Myocyte (in vitro differentiated cells): ENCODE measurements around the gene KCNG2. TPM values are rescaled to one million over a fixed set of nuclear protein-coding genes. Genes with fewer than 3 reads are reported as not detected.

Experiments used
- DNase-seq: peaks from one replicate; pipeline ENCODE4 v3.0.0-alpha.2; 2012; ENCODE audit warnings: low read depth
- total RNA-seq: library from RNA; depleted of rRNA; stranded (reverse); fragments of >200 nt; gene quantifications from 2 replicates; pipeline ENCODE4 v1.2.3, GENCODE V29; 2014

The KCNG2 gene
- total RNA-seq, 1 donor from 2014 or later = 0.08 TPM

DNA sequence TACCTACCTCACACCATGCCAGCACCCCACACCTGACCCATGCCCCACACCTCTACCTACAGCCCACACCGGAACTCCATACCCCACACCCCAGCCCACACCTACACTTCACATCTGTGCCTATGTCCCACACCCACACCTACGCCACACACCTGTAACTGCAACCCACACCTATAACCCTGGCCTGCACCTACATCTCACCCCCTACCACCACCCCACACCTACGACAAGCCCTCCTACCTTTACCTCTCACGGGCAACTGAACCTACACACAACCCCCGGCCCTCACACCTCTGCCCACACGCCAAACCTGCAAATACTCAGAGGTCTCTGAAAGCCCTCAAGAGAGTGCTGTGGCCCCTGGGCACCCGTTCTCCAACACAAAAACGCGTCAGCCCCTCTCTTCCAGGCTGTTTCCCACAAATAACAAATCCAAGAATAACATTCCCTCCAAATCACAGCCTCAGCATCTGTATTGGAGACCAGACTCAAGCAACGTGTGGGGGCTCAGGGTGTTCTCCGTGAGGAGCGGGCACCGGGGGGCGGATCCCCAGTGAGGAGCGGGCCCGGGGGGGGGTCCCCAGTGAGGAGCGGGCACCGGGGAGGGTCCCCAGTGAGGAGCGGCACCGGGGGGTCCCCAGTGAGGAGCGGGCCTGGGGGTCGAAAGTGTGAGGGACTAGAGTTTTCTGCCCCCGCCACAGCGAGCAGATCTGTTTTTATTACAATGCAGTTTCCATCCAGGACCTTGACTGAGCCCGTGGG is 120.3 kb downstream of the KCNG2 start:
- no peak for DNase-seq

GRCh38 chr18:79918615-79919011 is 120.9 kb downstream of the KCNG2 start:
- no peak for DNase-seq

DNA sequence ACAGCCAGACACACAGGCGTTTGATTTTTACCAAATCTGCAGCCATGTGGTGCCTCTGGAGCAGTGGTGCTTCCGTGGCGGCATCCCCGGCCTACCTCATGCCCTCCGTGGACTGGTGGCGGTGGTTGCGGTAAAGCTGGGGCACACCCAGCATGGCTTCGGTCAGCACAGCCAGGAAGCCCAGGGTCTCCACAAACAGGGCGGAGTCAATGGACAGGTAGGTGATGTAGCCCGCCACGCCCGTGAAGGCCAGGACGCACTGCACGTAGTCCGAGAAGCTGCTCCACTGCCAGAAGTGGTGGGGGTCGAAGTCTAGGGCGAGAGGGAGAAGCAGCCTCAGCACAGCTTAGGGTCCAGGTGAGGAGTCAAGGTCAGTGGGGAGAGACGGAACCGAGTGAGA is 121.4 kb downstream of the KCNG2 start:
- no peak for DNase-seq

DNA sequence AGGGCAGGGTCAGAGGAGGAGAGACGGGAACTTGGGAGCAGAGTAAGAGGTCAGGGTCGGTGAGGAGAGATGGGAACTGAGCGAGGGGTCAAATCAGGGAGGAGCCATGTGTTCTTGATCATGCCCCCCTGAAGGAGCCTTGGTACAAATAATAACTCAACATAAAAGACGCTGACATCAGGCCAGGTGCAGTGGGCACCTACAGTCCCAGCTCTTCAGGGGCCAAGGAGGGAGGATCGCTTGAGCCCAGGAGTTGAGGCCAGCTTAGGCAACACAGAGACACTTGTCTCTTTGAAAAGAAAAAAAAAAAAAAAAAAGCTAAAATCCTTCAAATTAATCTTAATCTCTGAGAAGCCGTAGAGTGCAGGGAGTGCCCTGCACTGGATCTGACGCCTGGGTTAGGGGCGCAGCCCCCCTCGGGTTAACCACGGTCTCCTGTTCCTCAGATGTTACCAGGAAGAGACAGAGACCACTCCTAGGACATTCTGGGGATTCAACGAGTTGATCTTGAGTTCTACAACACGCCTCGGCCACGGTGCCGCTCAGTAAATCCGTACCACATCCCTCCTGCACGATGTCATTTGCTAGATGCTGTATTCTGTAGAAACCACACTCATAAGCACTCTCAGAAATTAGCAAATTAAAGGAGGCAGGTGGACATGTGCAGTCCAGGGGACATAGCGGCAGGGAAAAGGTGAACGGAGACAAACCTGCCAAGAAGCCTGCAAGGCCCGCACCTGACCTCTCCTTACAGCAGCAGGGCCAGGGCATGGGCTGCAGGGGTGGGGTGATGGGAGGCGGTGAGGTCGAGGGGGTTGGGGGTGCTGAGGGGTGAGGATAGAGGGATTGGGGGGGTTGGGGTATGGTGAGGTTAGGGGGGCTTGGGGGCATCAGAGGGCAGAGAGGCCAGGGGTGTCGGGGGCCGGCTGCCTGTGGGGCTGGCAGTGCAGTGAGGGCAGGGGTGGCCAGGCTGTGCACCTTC is 124.5 kb downstream of the KCNG2 start:
- no peak for DNase-seq

DNA sequence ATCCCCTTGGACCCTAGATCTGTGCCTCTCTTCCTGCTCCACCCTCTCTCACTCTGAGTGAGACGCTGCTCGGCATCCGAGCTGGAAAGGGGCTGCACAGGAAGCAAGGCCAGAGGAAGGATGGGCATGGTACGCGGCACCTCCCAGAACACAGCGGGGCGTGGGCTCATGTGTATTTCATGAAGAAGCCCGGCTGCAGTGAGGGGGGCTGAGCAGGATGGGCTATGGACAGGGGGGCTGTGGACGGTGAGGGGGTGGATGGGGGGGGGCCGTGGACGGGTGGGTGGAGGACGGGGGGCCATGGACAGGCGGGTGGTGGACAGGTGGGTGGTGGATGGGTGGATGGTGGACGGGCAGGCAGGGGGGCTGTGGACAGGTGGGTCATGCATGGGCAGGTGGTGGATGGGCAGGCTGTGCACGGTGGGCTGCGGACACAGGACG is 125.3 kb downstream of the KCNG2 start:
- no peak for DNase-seq

GRCh38 chr18:79923896-79924585 is 126.3 kb downstream of the KCNG2 start:
- no peak for DNase-seq

GRCh38 chr18:79924814-79925731 is 127.3 kb downstream of the KCNG2 start:
- DNase-seq = peak; percentile 94

- no peak for DNase-seq
Measured at GRCh38 chr18:79926306-79926705, 128.6 kb downstream of the KCNG2 start.

GRCh38 chr18:79926715-79927606 is 129.2 kb downstream of the KCNG2 start:
- DNase-seq = no peak

- DNase-seq = peak; percentile 40
Measured at GRCh38 chr18:79927607-79928562, 130.1 kb downstream of the KCNG2 start.

DNA sequence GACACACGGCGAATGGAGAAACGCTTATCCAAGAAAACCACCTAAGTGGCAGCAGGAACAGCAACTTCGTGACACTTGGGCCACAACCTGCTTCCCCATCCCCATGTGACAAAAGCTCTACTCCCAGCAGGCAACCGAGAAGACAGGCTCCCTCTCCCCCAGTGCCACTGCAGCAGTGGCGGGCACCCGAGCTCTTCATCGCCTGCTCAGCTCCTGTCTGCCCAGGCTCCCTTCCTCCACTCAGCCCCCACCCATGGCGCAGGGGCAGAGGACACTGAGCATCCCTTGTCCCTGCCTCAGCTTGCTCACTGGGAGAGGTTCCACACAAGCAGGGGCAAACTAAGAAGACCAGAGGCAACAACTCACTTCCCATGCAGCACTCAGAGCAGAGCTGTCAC is 130.8 kb downstream of the KCNG2 start:
- DNase-seq = no peak

GRCh38 chr18:79930020-79930642 is 132.4 kb downstream of the KCNG2 start:
- DNase-seq = peak; percentile 23

DNA sequence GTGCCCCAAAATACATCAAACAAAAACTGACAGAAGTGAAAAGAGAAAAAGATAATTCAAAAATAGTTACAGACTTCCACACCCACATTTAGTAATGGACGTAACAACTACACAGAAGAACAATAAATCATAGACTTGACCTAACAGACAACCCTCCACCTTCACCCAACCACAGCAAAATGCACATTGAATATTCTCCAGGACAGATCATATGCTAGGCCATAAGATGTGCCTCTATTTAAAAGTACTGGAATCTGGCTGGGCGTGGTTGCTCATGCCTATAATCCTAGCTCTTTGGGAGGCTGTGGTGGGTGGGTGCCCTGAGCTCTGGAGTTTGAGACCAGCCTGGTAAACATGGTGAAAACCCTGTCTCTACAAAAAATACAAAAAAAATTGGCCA is 133.7 kb downstream of the KCNG2 start:
- no peak for DNase-seq

DNA sequence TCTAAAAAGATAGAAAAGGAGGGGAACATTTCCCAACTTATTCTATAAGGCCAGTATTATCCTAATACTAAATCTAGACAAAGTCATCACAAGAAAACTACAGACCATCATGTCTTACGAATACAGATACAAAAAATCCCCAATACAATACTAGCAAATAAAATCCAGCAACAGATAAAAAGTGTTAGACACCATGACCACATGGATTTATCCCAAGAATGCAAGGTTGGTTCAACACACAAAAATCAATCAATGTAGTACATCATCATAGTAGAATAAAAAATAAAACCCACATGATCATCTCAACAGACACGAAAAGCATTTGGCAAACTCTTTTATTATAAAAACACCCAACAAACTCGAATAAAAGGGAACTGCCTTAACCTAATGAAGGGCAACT is 135.2 kb downstream of the KCNG2 start:
- no peak for DNase-seq

DNA sequence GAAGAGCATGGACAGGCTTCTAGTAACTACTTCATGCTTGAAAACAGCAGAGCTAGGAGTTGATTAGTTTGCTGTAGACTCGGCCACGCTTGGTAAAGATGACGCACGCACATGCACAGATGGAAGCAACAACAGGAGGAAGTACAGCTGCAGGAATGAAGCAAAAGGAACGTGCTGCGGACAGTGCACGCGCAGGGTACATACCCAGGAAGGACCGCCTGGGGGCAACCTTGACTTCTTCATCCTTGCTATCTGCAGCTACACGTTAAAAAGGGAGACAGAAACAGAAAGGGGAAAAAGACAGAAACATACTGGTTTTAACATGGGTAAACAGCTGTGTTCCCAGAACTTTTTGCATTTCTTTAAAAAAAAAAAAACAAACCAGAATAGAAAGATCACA is 136.0 kb downstream of the KCNG2 start:
- DNase-seq = no peak

DNA sequence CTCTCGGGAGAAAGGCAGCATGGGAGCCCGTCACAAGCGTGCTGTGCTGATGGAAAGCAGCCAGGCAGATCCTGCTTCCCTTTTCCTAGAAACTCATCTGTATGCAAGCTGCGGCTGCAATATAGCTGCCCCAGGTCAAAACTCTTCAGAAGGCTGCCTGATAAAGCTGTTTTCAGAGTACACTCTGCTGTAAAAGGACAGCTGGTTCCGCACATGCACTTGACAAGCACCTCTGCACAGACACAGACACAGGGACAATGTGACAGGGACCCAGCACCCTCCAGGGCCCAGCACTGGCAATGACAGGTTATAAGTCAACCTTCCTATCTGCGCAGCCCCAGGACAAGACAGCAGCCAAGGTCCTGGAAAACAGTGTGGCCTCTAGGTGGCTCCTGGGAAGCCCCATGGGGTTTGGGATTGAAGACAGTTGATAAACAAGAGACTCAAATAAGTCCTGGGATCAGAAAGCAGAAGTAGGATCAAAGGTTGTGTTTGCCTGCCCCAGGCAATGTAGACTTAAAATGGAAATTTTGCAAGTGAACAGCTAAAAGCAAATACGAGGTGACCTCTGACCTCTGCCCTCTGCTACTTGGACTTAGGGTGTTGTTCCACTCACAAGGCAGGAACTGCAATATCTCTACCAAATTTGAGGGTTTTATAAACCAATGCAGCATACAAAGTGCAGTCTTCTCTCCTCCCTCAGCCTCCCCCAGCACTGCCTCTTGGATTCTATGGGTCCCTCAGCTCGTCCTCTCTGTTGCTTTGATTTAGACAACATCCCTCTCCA is 136.8 kb downstream of the KCNG2 start:
- DNase-seq = no peak

DNA sequence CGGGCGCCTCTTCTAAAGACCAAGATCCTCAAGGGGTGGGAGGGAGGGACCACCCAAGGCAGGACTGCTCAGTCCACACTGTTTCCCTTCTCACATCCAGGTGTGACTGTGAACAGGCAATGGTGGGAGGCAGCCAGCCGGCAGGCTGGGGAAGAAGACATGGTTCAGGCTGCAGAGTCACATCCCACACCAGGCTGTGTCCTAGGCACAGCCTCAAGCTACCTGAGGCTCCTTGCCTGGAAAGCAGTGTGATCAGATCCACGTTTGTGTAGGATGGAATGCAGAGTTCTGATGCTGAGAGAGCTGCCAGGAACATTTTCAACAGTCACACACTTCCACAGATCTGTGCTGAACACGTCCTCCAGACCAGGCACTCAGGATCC is 137.4 kb downstream of the KCNG2 start:
- DNase-seq = no peak
